HepG2 (cell line): ENCODE data around the gene SPRED2.

Experiments
- IKZF1 ChIP-seq: fragments of 450-650 bp; IDR thresholded peaks from 2 replicates; pipeline ENCODE4 v1.7.1; 2016
- NFE2L1 ChIP-seq: sonication (generic); formaldehyde crosslinking; IDR thresholded peaks from 2 replicates; pipeline ENCODE4 v1.4.0; 2020; ENCODE audit warnings: missing genetic modification reagents, mild to moderate bottlenecking, borderline replicate concordance
- RELA ChIP-seq: sonication (generic); formaldehyde crosslinking; IDR thresholded peaks from 2 replicates; pipeline ENCODE4 v1.4.0; 2020; ENCODE audit warnings: missing genetic modification reagents
- RXRB ChIP-seq: IDR thresholded peaks from 2 replicates; pipeline ENCODE4 v1.6.1; 2016; ENCODE audit warnings: borderline replicate concordance, missing genetic modification reagents, missing compliant biosample characterization
- SRF ChIP-seq: IDR thresholded peaks from 2 replicates; pipeline ENCODE4 v1.6.1; 2011; ENCODE audit warnings: mild to moderate bottlenecking, low read depth, low read length, moderate library complexity
- TRIM24 ChIP-seq: sonication (generic); formaldehyde crosslinking; IDR thresholded peaks from 2 replicates; pipeline ENCODE4 v1.8.0; 2022; ENCODE audit warnings: mild to moderate bottlenecking, missing genetic modification reagents
- ZBTB21 ChIP-seq: sonication (generic); formaldehyde crosslinking; IDR thresholded peaks from 2 replicates; pipeline ENCODE4 v1.4.0; 2020; ENCODE audit warnings: missing genetic modification reagents
- TF ChIP-seq, protein P1 (sequence below): sonication (generic); formaldehyde crosslinking; IDR thresholded peaks from 2 replicates; pipeline ENCODE4 v1.4.0; 2020; ENCODE audit warnings: missing genetic modification reagents, mild to moderate bottlenecking, borderline replicate concordance
- TF ChIP-seq, protein P2 (sequence below): sonication (generic); formaldehyde crosslinking; IDR thresholded peaks from 2 replicates; pipeline ENCODE4 v1.4.0; 2020; ENCODE audit warnings: low read depth, missing genetic modification reagents

DNA sequence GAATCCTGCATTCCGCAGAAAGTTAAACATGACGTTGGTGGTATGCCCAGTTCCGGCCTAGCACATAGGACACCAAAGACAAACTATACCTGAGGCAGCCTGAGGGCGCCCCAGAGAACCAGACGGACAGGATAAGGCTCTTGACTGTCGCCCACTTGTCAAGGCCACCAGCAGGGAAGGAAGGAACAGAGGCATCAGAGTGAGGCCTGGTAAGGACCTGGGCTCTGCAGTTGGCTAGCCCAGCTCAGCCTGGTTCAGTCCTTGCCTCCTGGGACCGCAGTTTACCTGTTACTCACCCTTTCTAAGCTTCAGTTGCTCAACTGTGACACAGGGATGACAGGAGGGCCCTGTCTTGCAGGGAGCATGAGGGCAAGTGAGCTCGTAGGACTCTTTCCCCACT is 122.7 kb downstream of the SPRED2 start:
- TF ChIP-seq NFE2L1 (CRISPR knock-in tag) = no peak
- TF ChIP-seq SRF = no peak
- TF ChIP-seq ZBTB21 = no peak
- TF ChIP-seq, protein P1, sequence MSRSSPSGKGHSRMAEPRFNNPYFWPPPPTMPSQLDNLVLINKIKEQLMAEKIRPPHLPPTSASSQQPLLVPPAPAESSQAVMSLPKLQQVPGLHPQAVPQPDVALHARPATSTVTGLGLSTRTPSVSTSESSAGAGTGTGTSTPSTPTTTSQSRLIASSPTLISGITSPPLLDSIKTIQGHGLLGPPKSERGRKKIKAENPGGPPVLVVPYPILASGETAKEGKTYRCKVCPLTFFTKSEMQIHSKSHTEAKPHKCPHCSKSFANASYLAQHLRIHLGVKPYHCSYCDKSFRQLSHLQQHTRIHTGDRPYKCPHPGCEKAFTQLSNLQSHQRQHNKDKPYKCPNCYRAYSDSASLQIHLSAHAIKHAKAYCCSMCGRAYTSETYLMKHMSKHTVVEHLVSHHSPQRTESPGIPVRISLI (CRISPR knock-in tag) = no peak
- no peak for TF ChIP-seq RELA (CRISPR knock-in tag)
- no peak for TF ChIP-seq TRIM24
- TF ChIP-seq, protein P2, sequence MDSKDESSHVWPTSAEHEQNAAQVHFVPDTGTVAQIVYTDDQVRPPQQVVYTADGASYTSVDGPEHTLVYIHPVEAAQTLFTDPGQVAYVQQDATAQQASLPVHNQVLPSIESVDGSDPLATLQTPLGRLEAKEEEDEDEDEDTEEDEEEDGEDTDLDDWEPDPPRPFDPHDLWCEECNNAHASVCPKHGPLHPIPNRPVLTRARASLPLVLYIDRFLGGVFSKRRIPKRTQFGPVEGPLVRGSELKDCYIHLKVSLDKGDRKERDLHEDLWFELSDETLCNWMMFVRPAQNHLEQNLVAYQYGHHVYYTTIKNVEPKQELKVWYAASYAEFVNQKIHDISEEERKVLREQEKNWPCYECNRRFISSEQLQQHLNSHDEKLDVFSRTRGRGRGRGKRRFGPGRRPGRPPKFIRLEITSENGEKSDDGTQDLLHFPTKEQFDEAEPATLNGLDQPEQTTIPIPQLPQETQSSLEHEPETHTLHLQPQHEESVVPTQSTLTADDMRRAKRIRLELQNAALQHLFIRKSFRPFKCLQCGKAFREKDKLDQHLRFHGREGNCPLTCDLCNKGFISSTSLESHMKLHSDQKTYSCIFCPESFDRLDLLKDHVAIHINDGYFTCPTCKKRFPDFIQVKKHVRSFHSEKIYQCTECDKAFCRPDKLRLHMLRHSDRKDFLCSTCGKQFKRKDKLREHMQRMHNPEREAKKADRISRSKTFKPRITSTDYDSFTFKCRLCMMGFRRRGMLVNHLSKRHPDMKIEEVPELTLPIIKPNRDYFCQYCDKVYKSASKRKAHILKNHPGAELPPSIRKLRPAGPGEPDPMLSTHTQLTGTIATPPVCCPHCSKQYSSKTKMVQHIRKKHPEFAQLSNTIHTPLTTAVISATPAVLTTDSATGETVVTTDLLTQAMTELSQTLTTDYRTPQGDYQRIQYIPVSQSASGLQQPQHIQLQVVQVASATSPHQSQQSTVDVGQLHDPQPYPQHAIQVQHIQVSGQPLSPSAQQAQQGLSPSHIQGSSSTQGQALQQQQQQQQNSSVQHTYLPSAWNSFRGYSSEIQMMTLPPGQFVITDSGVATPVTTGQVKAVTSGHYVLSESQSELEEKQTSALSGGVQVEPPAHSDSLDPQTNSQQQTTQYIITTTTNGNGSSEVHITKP (CRISPR knock-in tag) = no peak
- no peak for TF ChIP-seq IKZF1
- TF ChIP-seq RXRB (CRISPR knock-in tag) = no peak
